HEK293 (cell line): ENCODE measurements around the gene ELAPOR2.

Experiments
- CTCF ChIP-seq: fragments of 450-650 bp; formaldehyde crosslinking; IDR thresholded peaks from 2 replicates; pipeline ENCODE4 v1.5.1; 2016; ENCODE audit warnings: missing biosample characterization, missing genetic modification characterization
- ELK4 ChIP-seq: IDR thresholded peaks from 2 replicates; pipeline ENCODE4 v1.6.1; 2011; ENCODE audit warnings: mild to moderate bottlenecking, low read depth, low read length, borderline replicate concordance
- REST ChIP-seq: fragments of 450-650 bp; formaldehyde crosslinking; IDR thresholded peaks from 2 replicates; pipeline ENCODE4 v1.5.1; 2016; ENCODE audit warnings: missing biosample characterization, missing genetic modification characterization
- ZBTB21 ChIP-seq: fragments of 450-650 bp; formaldehyde crosslinking; IDR thresholded peaks from 2 replicates; pipeline ENCODE4 v1.5.1; 2017; ENCODE audit warnings: missing biosample characterization, missing genetic modification characterization
- ZBTB7A ChIP-seq: fragments of 450-650 bp; formaldehyde crosslinking; IDR thresholded peaks from 2 replicates; pipeline ENCODE4 v1.5.1; 2016; ENCODE audit warnings: low read depth, missing biosample characterization, missing genetic modification characterization
- ZNF223 ChIP-seq: fragments of 450-650 bp; formaldehyde crosslinking; IDR thresholded peaks from 2 replicates; pipeline ENCODE4 v1.5.1; 2016; ENCODE audit warnings: missing biosample characterization, missing genetic modification characterization
- ZNF623 ChIP-seq: fragments of 450-650 bp; formaldehyde crosslinking; IDR thresholded peaks from 2 replicates; pipeline ENCODE4 v1.5.1; 2016; ENCODE audit warnings: missing biosample characterization, missing genetic modification characterization

GRCh38 chr7:87013840-87014190 is 45.6 kb downstream of the ELAPOR2 start:
- TF ChIP-seq ELK4, result no peak
- TF ChIP-seq ZNF623 (tag by site-specific recombination), result no peak
- no peak for TF ChIP-seq CTCF (tag by site-specific recombination)
- no peak for TF ChIP-seq ZNF223 (tag by site-specific recombination)
- TF ChIP-seq ZBTB7A (tag by site-specific recombination), result no peak
- no peak for TF ChIP-seq ZBTB21 (tag by site-specific recombination)
- TF ChIP-seq REST, result no peak
